ENCODE data around the gene STIM2.
A peak's percentile ranks its signal among the peaks of the same experiment; 100 is the strongest.
"Not testable (repeated sequence)": the region's sequence is repeated elsewhere in the genome, so short reads cannot be mapped to it uniquely, and the experiment has no call there.

Gene STIM2

DNA sequence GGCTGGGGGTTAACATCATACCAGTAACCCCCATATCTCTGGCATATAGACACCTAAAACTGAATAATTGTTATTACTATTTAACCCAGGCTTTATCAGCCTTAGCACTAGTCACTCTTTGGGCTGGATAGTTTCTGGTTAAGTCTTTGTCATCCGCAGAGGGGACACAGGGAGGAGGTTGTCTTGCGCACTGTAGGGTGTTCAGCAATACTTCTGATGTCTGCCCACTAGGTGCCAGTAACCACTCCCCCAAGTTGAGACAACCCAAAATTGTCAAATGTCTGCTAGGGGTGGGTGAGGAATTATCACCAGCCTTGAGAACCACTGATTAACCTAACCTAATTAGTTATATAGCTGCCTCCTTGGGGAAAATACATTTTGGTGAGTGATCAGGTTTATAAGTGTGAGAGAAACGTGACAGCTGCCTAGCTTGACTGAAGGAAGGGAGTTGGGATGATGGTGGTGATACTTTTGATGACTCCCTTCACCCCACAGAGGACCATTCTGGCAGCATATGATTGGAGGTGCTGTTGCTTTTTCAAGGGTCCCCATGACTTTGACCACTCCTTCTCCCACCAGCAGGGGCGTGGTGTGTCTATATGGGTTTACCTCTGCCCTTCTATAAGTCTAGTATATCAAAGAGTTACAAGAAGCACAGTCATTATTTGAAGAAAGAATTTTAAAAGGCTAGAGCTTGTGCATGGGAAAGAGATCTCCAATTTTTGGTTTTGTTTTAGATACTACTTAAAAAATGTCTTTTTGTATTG is 140.9 kb downstream of the STIM2 start:
- no peak for DNase-seq (ENCODE audit: low read depth, low spot score)

DNA sequence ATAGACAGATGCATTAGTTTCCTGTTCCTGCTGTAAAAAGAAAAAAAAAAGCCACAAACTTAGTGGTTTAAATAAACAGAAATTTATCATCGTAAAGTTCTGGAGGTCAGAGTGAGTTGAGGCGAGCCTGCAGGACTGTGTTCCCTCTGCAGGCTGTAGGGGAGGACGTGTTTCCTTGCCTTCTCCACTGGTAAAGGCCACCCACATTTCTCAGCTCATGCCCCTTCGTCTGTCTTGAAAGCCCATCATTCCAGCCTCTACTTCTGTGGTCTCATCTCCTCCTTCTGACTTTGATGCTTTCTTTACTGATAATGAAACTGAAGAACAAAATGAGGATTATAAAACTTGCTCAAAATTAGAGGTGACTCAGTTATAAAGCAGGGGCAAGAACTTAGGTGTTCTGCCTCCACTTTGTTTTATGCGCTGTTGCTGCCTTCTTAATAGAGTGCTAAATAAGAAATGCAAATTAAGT is 143.0 kb downstream of the STIM2 start:
- no peak for DNase-seq (ENCODE audit: low read depth, low spot score)

- DNase-seq (ENCODE audit: low read depth, low spot score): no peak
Observed at GRCh38 chr4:27005501-27005900, 144.9 kb downstream of the STIM2 start.

DNA sequence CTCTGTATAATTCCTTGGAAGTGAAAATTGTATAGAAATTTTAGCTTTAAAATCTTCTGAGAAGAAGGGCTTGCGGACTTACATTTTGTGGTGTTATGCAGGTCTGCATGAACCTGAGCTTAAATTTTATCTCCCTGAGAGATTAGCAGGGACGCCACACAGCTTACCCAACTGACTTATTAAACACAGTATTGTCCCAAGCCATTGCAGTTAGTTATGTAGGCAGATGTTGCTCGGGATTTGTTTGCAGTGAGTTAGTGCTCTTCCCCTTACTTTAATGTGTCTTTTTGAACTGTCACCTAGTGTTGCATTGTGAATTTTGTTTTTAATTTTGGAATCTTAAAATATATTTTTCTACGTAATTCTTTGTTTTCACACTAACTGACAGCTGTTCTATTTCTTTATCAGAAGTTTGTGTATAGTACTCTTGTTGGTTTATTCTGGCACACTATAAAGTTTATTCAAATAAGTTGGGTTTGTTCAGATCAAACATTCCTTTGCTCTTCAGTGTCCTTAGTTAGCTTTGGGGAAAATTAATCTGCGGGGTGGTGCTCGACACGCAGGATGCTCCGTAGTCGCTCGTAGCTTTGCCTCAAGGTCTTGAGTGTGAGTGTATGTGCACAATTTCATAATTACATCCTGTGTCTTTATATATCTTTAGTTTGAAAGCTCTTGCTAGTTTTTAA is 145.4 kb downstream of the STIM2 start:
- no peak for DNase-seq (ENCODE audit: low read depth, low spot score)

- DNase-seq (ENCODE audit: low read depth, low spot score): no peak
Observed at GRCh38 chr4:27006646-27007045, 146.0 kb downstream of the STIM2 start.

DNA sequence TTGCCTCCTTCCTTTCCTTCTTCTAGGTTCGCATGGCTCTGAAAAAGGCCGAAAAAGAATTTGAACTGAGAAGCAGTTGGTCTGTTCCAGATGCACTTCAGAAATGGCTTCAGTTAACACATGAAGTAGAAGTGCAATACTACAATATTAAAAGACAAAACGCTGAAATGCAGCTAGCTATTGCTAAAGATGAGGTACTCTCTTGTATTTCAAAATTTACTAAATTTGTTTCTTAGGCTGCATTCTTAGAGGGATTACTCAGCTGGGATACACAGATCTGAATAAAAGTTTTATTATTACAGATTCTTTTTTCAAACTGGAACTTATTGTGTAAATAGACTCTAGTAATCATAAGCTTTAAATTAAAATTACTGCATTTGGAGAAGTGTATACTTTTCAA is 146.9 kb downstream of the STIM2 start:
- DNase-seq (ENCODE audit: low read depth, low spot score): no peak

DNA sequence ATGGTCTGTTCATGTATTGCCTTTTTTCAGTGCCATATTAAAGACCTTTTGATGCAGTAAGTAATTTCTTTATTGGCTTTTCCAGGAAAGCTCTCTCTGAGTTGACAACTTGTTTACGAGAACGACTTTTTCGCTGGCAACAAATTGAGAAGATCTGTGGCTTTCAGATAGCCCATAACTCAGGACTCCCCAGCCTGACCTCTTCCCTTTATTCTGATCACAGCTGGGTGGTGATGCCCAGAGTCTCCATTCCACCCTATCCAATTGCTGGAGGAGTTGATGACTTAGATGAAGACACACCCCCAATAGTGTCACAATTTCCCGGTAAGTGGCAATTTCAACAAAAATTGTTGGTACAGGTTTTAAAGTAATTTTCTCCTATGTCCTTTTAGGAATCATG is 148.0 kb downstream of the STIM2 start:
- no peak for DNase-seq (ENCODE audit: low read depth, low spot score)

GRCh38 chr4:27009539-27009938 is 148.9 kb downstream of the STIM2 start:
- no peak for DNase-seq (ENCODE audit: low read depth, low spot score)

GRCh38 chr4:27010334-27010940 is 149.8 kb downstream of the STIM2 start:
- peak; percentile 45 for DNase-seq (ENCODE audit: low read depth, low spot score)

DNA sequence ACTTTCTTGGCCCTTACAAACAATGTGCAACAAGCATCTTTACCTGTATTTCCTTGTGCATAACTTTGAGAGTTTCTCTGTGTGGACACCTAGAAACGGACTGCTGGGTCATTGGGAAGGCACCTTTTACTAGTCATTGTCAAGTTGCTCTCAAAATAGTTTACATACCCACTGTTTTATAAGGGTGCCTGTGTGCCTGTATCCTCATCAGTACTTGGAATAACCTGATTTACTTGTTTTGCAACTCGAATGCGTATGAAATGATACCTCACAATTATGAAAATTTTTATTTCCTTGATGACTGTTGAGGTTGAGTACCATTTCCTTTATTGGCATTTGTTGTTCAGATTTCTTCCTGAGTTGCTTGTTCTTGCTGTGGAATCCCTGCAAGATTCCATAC is 150.8 kb downstream of the STIM2 start:
- no peak for DNase-seq (ENCODE audit: low read depth, low spot score)

- no peak for DNase-seq (ENCODE audit: low read depth, low spot score)
Observed at GRCh38 chr4:27013012-27013411, 152.4 kb downstream of the STIM2 start.

- no peak for DNase-seq (ENCODE audit: low read depth, low spot score)
Observed at GRCh38 chr4:27016551-27016950, 155.9 kb downstream of the STIM2 start.

DNA sequence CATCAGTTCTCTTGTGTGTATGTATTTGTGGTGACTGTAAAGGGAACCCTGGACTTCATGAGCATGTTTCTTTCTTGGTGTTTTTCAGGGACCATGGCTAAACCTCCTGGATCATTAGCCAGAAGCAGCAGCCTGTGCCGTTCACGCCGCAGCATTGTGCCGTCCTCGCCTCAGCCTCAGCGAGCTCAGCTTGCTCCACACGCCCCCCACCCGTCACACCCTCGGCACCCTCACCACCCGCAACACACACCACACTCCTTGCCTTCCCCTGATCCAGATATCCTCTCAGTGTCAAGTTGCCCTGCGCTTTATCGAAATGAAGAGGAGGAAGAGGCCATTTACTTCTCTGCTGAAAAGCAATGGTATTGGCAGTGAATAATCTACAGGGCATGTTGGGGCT is 157.0 kb downstream of the STIM2 start:
- no peak for DNase-seq (ENCODE audit: low read depth, low spot score)

DNA sequence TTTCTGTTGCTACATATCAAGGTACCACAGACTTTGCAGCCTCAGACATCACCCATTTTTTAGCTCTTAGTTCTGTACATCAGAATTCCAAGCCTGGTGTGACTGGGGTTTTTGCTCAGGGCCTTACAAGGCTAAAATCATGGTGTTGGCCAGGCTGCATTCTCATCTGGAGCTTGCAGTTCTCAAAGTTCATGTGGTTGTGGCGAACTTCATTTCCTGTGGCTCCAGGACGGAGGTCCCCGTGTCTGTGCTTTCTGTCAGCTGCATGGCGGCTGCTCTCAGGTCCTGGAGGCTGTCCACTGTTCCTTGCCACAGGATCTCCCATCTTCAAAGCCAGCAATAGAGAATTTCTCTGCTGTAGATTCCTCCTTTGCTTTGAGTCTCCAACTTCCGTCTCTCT is 157.4 kb downstream of the STIM2 start:
- DNase-seq (ENCODE audit: low read depth, low spot score): no peak

GRCh38 chr4:27018910-27019309 is 158.3 kb downstream of the STIM2 start:
- no peak for DNase-seq (ENCODE audit: low read depth, low spot score)

- DNase-seq (ENCODE audit: low read depth, low spot score): no peak
Observed at GRCh38 chr4:27019766-27020165, 159.1 kb downstream of the STIM2 start.

- no peak for DNase-seq (ENCODE audit: low read depth, low spot score)
Observed at GRCh38 chr4:27020203-27020602, 159.6 kb downstream of the STIM2 start.

- no peak for DNase-seq (ENCODE audit: low read depth, low spot score)
Observed at GRCh38 chr4:27020603-27021002, 160.0 kb downstream of the STIM2 start.

- no peak for DNase-seq (ENCODE audit: low read depth, low spot score)
Observed at GRCh38 chr4:27022963-27023362, 162.3 kb downstream of the STIM2 start.

- DNase-seq (ENCODE audit: low read depth, low spot score): no peak
Observed at GRCh38 chr4:27023366-27023765, 162.7 kb downstream of the STIM2 start.

- DNase-seq (ENCODE audit: low read depth, low spot score): peak; percentile 12
Observed at GRCh38 chr4:27024805-27025204, 164.2 kb downstream of the STIM2 start.

DNA sequence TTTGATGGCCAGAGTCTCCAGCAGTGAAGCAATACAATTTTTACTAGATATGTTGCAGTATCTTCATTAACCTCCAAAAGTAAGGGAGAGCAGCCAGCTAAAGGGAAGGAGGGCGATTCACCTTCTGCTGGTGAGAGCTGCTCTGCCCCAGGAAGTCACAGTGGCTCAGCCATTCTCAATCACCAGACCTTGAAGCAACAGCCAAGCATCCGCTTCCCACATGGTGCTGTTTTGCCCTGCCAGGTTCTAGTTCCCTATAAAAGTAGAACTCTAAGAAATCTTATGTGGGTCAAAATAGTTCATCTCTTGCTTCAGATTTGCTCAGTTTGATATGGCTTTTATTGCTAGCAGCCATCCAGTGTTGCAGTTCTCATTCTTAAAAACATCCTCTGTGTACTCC is 166.8 kb downstream of the STIM2 start:
- DNase-seq (ENCODE audit: low read depth, low spot score): no peak

DNA sequence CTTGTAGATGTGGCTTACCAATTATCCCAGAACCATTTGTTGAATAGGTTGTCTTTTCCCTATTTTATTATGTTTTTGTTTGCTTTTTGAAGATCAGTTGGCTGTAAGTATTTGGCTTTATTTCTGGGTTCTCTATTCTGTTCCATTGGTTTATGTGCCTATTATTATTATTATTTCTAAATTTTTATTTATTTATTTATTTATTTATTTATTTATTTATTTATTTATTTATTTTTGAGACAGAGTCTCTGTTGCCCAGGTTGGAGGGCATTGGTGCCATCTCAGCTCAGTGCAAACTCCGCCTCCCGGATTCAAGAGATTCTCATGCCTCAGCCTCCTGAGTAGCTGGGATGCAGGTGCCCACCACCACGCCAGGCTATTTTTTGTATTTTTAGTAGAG is 174.5 kb downstream of the STIM2 start:
- not testable (repeated sequence) for DNase-seq (ENCODE audit: low read depth, low spot score)
